ENCODE results near the gene EPS8L2. TPM values are rescaled to one million over a fixed set of nuclear protein-coding genes. Genes with fewer than 3 reads are reported as not detected.

The EPS8L2 gene
- total RNA-seq, 1 experiment from 2014 or later: 92.8 TPM

- Histone ChIP-seq H4K5ac (ENCODE audit: insufficient read length, low read depth, low read length) (no peak overlapping the region), H3K4ac (ENCODE audit: low read depth, low read length) (no peak overlapping the region; the same call in 1 of the 2 replicates), H2BK20ac (ENCODE audit: low read depth, low read length, poor library complexity, severe bottlenecking) (peak overlapping the region; percentile 13), H3K56ac (ENCODE audit: insufficient read length, low read depth, low read length) (no peak overlapping the region), H3K14ac (ENCODE audit: insufficient read depth, low read length) (no peak overlapping the region), H2BK12ac (ENCODE audit: insufficient read length, low read depth, low read length) (no peak overlapping the region), H4K20me1 (ENCODE audit: control insufficient read depth, insufficient read depth, insufficient read length) (no peaks in the 10 kb centered on the region), H3K27ac (ENCODE audit: insufficient read length, low read depth, low read length) (no peak overlapping the region), H3K23me2 (ENCODE audit: insufficient read length, low read depth, low read length, poor library complexity, severe bottlenecking) (peaks cover 3% of the 10 kb centered on the region), H3K79me1 (ENCODE audit: insufficient read depth, low read depth, low read length, poor library complexity, severe bottlenecking) (no peaks in the 10 kb centered on the region), H2AK5ac (ENCODE audit: insufficient read length, low read length) (no peak overlapping the region), H4K91ac (ENCODE audit: insufficient read length, low read depth, low read length) (no peak overlapping the region), H2BK120ac (ENCODE audit: low read depth, low read length, poor library complexity, severe bottlenecking) (no peak overlapping the region), H3K18ac (ENCODE audit: insufficient read length, low read depth, low read length) (no peak overlapping the region), H3K23ac (ENCODE audit: insufficient read length, low read depth, low read length) (no peak overlapping the region), H3T11ph (ENCODE audit: low read length) (no peak overlapping the region), H2AFZ (ENCODE audit: low read length) (no peak overlapping the region), H2BK15ac (ENCODE audit: low read depth, low read length) (no peak overlapping the region), H3K9me3 (ENCODE audit: control insufficient read depth, low read depth, low read length) (no peaks in the 10 kb centered on the region), H3K27me3 (ENCODE audit: insufficient read depth, low read length) (no peaks in the 10 kb centered on the region), H4K8ac (replicated peaks; ENCODE audit: insufficient read length, low read depth, low read length) (no peak overlapping the region), H3K79me2 (ENCODE audit: insufficient read depth, low read length) (no peaks in the 10 kb centered on the region), H2BK5ac (ENCODE audit: insufficient read length, low read length) (no peak overlapping the region), H3K4me1 (ENCODE audit: insufficient read depth, low read length) (no peaks in the 10 kb centered on the region; the same call in 1 of the 2 replicates), H3K4me2 (ENCODE audit: insufficient read depth, insufficient read length, low read length) (no peak overlapping the region), H3K9ac (ENCODE audit: extremely low read depth, insufficient read length, low read length) (no peak overlapping the region)
- no peak for DNase-seq
- Mint-ChIP-seq H3K36me3 (ENCODE audit: insufficient read depth in 1 of 3, low read depth in 3 of 3) (peaks cover 0 to 2% (median 0%) of the 10 kb centered on the region in 3 experiments; a peak in 1 of 7 replicates), H3K27me3 (ENCODE audit: low read depth) (peaks cover 3% of the 10 kb centered on the region; the same call in 1 of the 2 replicates), H3K4me3 (no peak overlapping the region), H3K4me1 (peaks cover 13 to 31% of the 10 kb centered on the region in 2 experiments), H3K9me3 (peaks cover 0 to 2% of the 10 kb centered on the region in 2 experiments; a peak in 1 of 5 replicates), H3K27ac (no peak overlapping the region)
- TF ChIP-seq, protein P1, sequence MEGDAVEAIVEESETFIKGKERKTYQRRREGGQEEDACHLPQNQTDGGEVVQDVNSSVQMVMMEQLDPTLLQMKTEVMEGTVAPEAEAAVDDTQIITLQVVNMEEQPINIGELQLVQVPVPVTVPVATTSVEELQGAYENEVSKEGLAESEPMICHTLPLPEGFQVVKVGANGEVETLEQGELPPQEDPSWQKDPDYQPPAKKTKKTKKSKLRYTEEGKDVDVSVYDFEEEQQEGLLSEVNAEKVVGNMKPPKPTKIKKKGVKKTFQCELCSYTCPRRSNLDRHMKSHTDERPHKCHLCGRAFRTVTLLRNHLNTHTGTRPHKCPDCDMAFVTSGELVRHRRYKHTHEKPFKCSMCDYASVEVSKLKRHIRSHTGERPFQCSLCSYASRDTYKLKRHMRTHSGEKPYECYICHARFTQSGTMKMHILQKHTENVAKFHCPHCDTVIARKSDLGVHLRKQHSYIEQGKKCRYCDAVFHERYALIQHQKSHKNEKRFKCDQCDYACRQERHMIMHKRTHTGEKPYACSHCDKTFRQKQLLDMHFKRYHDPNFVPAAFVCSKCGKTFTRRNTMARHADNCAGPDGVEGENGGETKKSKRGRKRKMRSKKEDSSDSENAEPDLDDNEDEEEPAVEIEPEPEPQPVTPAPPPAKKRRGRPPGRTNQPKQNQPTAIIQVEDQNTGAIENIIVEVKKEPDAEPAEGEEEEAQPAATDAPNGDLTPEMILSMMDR (conservative IDR thresholded peaks at IDR 0.05): no peak
- no CpG with 5 or more reads among the region's 3 CpGs for WGBS (ENCODE audit: extremely low coverage, insufficient read length, low lambda C conversion rate)
These were observed 36.1 kb downstream of the EPS8L2 start for GRCh38 chr11:742156-742546.
